ENCODE measurements around the gene CCDC102A. TPM values are rescaled to one million over a fixed set of nuclear protein-coding genes. Genes with fewer than 3 reads are reported as not detected.

Gene CCDC102A
- polyA plus RNA-seq, 1 experiment, result 7.1 TPM

DNA sequence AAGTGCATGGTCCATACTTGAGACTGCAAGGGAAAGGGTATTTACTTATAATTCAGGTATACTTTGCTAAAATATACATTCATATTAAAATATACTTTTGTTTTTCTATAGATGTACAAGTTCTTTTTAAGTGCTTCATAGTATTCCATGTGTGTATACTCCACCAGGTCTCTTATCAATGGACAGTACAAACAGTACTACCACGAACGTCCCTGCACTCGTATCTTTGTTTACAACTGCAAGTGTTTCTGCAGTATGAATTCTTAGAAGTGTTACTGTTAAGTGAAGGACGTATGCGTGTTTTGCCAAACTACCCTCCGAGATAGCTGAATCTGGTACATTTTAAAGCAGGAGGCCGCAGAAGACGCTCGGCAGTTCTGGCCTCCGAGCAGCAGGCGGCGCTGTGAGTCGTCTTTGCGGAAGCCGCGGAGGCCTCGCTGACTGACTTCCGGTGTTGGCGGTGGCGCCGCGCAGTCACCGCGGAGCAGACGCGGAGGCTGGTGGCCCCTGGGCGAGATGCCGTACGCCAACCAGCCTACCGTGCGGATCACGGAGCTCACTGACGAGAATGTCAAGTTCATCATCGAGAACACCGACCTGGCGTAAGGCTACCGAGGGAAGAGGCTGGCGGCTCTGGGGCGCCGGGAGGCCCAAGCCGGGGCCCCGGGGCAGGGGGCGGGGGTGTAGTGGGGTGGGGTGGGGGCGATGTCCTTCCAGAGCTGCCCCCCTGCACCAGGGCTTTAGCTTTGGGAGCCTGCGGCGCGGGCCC, 74.0 kb downstream of the CCDC102A start, which contains the start of gene POLR2C:
POLR2C (plus strand) TSS at position 471 of the 769 bp plus-strand sequence; CDS start at position 517, 46 bp downstream.
- Histone ChIP-seq H3K4me3 (ENCODE audit: low read depth, low read length) (peak within 1 kb of the TSS; percentile 89), H3K27ac (ENCODE audit: low read depth, low read length) (peak within 1 kb of the TSS; percentile 31), H3K27me3 (ENCODE audit: control insufficient read depth, insufficient read depth, low read length) (no peaks in the 10 kb centered on the region), H3K9me3 (ENCODE audit: control insufficient read depth, insufficient read depth, low read length) (no peaks in the 10 kb centered on the region)
- TF ChIP-seq, protein P1, sequence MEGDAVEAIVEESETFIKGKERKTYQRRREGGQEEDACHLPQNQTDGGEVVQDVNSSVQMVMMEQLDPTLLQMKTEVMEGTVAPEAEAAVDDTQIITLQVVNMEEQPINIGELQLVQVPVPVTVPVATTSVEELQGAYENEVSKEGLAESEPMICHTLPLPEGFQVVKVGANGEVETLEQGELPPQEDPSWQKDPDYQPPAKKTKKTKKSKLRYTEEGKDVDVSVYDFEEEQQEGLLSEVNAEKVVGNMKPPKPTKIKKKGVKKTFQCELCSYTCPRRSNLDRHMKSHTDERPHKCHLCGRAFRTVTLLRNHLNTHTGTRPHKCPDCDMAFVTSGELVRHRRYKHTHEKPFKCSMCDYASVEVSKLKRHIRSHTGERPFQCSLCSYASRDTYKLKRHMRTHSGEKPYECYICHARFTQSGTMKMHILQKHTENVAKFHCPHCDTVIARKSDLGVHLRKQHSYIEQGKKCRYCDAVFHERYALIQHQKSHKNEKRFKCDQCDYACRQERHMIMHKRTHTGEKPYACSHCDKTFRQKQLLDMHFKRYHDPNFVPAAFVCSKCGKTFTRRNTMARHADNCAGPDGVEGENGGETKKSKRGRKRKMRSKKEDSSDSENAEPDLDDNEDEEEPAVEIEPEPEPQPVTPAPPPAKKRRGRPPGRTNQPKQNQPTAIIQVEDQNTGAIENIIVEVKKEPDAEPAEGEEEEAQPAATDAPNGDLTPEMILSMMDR (IDR thresholded peaks at IDR 0.05; ENCODE audit: low read depth, low read length), result peak; percentile 84
- CTCF ChIA-PET, result interaction anchor here (0.6 to 3.3 kb wide), 36 partner anchors 8 to 280 kb away, joined by 3 to 16 read pairs (median 4); partner anchors contain the start of genes CIAPIN1, COQ9 and DOK4
- POLR2A ChIA-PET, result interaction anchor here (0.8 to 1.8 kb wide), 3 partner anchors 9 to 57 kb away, joined by 3 to 15 read pairs (median 3); partner anchors contain the start of genes CIAPIN1 and COQ9
- DNase-seq (ENCODE audit: low read depth, low spot score), result peak; percentile 51

Other genes starting within 250 kb of the CCDC102A start
- not detected in 2 replicates for gene CCL22, start 177.8 kb downstream of the CCDC102A start, polyA plus RNA-seq (2011; rRNA removed)
- gene CX3CL1, start 164.1 kb downstream of the CCDC102A start, polyA plus RNA-seq (2011; rRNA removed), result 0.48 TPM in 2 replicates
- gene CCL17, start 131.8 kb downstream of the CCDC102A start, polyA plus RNA-seq (2011; rRNA removed), result not detected in 2 replicates
- gene CIAPIN1, start 89.2 kb downstream of the CCDC102A start, polyA plus RNA-seq (2011; rRNA removed), result 48.6 and 49.7 TPM in 2 replicates
- gene COQ9, start 89.1 kb downstream of the CCDC102A start, polyA plus RNA-seq (2011; rRNA removed), result 59.0 and 60.3 TPM in 2 replicates
- gene POLR2C, start 73.9 kb downstream of the CCDC102A start, polyA plus RNA-seq (2011; rRNA removed), result 143 and 149 TPM in 2 replicates
- 12.5 and 15.9 TPM in 2 replicates for gene DOK4, start 50.1 kb downstream of the CCDC102A start, polyA plus RNA-seq (2011; rRNA removed)
- gene ADGRG5, start 6.1 kb upstream of the CCDC102A start, polyA plus RNA-seq (2011; rRNA removed), result not detected in 2 replicates
- gene ADGRG1, start 92.1 kb upstream of the CCDC102A start, polyA plus RNA-seq (2011; rRNA removed), result 1.6 and 2.1 TPM in 2 replicates
- not detected in 2 replicates for gene ADGRG3, start 131.7 kb upstream of the CCDC102A start, polyA plus RNA-seq (2011; rRNA removed)
- not detected in 2 replicates for gene DRC7, start 158.2 kb upstream of the CCDC102A start, polyA plus RNA-seq (2011; rRNA removed)
- gene KATNB1, start 199.2 kb upstream of the CCDC102A start, polyA plus RNA-seq (2011; rRNA removed), result 10.7 and 15.1 TPM in 2 replicates